DMS153 treated with DMSO at 0.1 percent for 48 hours (cell line): ENCODE data around the gene PPARGC1A.

ENCODE experiments used
- DNase-seq: peaks from one replicate; lab custom pipeline; 2025; ENCODE audit not compliant: unreplicated experiment; lab: John Stamatoyannopoulos, UW

Gene PPARGC1A

DNA sequence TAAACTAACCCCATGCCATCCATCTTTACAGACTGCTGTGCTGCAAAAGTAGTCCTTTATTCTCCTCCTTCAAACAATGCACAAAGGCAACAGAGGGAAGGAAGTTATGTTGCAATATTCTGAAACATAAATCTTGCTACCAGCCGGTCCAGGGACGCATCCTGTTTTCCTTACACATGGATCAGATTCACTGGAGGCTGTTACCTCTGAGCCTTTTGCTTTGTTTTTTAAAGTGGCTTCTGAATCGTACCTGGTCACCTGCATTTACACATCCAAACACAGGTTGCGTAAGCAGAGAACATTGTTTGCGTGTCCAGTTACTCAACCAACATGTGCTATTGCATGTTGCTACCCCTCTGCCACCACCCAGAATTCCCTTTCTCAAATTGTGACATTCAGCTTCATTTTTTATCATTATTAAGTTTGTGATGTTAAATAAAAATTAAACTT lies 8.8 kb downstream of the PPARGC1A start:
- DNase-seq, result peak; percentile 16

DNA sequence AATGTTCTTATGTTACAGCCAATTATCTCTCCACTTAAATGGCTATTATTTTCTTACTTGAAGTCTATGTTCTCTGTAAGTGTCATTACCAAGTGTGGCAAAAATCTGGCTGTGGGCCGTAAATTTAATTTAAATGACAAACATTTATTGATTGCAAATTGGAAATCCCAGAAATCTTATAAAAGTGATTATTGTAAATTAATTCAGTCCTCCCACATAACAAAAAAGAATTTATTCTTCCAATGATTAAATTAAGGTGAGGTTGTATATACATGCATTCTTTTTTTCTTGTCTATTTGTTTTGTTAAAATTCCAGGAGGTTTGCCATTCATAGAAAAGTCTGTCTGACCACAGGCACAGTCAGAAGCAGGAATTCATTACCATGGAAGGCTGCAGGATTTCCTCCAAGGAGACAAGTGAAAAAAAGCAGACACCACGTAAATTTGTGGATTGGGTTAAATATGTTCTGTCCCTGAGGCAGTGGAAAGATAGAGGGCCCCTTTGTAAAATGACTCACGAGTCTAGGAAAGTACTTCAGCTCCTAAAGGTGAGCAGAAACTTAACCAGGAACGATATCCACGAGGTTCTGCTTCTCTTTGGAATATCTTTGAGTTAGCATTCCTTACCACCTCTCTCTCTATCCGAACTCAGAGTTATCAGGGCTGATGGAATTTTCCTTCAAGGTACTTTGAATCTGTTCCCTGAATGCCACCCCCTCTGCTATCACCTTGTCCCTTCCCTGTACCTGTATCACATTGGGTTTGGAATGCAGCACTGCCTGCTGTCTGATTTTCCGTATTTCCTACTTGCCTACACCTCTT lies 10.7 kb downstream of the PPARGC1A start:
- DNase-seq, result no peak

DNA sequence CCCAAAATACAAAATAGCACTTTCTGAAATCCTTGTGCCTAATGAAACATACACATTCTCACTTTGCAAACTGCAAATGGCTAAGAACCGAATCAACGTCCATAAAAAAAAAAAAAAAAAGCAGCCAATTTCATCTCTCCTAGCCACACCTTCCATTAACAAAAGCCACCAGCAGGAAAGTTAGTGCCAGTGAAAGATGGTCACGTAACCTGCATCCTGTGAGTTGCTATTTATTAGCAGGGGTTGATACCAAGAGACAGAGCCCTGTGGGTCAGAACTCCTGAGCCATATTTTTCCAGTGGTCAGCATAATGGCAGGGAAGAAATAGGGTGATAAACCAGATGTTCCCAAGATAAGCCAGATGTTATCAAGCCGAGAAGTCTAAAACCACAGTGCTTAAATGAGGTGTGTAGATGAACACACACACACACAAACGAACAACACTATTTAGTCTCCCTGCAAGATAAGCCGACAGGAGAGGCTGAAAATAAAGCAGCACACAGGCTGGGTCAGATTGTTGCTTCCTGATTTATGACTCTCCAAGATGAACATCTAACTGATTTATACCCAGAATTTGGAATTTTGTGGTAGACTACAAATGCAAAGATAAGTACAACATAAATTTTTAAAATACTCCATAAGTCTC lies 11.5 kb downstream of the PPARGC1A start:
- DNase-seq, result no peak

DNA sequence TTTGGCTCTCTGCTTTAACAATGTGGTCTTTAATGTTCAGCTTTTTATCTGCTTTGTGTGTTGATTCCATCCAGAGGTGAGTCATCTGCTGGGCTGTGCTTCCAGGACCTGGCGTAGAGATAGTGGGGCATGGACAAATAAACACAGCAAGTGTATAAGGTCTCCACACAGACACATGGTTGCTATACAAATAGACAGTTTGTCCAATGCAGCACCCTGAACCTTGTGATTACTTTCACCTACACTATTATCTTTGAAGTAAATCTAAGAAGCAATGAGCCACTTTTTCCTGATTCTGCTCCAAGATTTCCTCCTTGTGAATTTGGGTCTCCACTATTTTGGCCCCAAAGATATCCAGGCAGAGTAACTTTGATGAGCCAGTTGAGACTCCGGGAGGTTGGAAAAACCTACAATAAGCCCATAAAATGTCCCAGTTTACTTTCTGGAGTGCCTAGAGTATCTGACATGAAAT lies 12.1 kb downstream of the PPARGC1A start:
- no peak for DNase-seq

DNA sequence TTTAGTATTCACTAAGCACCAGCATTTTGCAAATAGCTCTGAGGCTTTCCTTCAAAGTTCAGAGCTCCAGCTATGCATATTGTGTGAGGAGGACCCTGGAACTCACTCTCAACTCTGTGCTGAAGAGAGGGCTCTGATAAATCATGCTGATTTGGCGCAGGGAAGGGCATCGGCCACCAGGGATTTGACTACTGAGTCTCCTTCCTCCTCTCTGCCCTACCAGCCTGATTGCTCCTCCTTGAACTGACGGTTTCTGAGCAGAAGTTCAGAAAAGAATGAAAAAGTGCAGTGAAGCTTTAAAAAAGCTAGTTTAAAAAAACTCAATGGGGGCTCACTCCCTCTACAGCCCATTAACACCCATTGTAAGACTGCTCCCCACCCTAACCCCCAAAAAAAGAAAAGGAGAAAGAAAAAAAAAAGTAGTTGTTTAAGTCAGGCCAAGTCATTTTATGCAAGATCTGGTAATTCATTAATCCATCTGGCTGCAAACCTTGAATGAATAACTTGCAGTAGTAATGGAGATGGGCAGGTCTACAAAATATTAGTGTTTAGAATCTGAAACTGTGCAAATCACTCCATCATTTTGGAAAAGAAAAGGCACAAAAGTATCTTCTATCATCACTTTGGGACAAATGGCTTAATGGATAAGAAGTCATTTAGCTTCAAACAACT lies 13.3 kb downstream of the PPARGC1A start:
- DNase-seq, result no peak

DNA sequence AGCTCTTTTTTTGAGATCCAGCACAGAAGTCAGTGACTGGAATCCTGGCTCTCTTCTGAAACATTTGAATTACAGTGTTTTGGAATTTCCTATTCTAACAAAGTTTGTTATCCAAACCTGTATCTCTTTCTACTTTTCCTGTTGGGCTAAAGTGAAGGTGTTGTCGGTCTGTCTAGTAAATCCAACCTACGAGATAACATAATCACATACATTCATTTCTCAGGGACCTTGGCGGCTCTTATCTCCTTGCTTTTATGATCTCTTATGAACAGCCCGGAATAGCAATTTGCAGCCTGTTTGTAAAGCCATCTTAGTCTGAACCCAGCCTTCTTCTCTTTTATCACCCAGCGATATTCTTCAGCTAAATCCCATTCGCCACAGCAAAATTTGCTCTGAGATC lies 14.5 kb downstream of the PPARGC1A start:
- no peak for DNase-seq

GRCh38 chr4:23874536-23874901 lies 15.3 kb downstream of the PPARGC1A start:
- DNase-seq, result no peak

DNA sequence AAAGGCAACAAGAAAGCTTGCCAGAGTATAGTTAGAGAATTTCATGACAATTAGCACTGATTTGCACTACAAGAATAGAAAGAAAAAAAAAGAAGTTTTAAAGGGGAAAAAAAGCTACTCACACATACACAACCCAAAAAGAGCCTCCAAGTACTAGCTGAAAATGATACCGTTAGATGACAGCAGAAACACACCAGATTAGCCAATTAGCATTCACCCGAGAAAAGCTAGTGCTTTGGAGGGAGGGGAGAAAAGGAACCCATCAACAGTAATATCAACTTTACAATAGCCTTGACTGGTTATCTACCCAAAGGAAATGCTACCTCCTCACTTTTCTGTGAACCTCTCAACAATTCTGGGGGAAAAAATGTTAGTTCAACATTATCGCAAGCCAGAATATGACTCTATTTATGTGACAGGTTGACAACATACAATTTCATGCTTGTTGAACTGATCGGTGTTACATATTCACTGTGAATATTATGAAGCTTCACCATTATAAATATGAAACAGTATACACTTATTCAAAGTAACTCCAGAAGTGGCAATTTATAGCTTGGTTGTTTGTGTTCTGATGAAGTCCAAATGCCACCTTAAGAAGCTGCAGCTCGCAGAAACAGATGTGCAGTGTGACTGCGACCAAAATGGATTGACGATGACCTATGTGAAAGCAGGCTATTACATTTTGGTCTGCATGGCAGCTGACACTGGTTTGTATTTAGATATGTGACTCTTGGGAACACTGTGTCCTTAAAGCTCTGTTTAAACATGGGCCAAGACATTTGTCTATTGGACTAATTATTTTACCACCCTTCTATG lies 15.9 kb downstream of the PPARGC1A start:
- no peak for DNase-seq

DNA sequence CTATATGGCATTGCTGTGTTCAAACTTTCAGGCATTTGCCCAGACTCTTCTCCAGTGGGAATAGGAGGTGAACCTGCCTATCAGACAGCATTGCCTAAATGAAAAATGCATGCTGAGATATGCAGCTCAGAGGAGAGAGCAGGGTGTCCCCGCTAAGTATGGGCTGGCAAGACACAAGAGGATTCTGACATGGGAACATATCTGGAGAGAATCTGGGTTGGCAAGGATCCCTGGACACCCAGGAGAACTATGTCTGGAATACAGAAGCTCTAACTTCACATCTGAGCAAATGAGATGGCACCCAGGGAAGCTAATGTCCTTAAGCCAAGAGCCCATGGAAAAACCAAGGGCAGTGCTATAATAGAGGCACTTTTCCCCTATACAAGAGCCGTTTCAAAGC lies 18.4 kb downstream of the PPARGC1A start:
- DNase-seq, result no peak

DNA sequence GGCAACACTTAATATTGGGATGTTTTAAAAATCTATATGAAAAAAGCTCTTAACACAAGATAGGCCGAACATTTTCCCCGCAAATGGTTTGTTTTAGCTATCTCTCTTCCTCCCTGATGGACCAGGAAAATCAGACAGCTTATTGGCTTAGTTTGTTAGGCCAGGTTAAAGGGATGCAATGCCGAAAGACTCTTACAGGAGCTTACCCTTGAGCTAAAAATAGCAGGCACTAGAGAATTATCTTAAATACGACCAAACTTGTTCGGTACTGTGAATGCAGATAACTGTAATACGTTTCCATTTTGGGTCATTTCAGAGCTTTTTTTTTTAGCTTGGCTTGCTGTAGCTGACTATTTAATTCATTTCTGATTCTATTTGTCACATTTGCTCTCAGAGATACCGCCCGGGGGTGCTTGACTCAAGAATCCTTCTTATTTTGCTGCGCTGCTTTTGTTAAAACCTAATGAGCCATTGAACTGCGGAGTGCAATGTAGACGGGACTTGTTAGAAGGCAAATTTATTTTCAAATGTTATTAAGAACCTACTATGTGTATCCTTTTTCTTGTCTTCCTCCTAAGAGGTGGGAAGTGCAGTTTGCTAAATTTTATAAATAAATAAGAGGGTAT lies 23.3 kb downstream of the PPARGC1A start:
- no peak for DNase-seq

GRCh38 chr4:23861897-23862296 lies 27.9 kb downstream of the PPARGC1A start:
- no peak for DNase-seq

DNA sequence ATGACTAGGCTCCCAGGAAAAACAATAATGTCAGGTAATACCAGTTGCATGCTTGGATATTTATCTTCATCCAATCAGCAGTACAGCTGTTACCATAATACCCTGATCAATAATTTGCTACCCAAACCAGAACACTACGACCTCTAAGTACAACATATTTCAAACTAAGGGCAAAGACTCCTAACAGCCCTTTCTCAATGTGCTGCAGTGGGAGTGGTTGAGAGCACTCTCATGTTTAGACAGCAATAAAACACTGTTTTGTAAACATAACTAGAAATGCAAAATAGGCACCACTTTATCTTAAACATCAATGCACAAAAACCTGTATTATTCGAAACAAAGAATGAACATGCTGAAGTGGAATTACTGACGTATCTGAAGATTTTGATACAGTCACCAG lies 28.9 kb downstream of the PPARGC1A start:
- no peak for DNase-seq

DNA sequence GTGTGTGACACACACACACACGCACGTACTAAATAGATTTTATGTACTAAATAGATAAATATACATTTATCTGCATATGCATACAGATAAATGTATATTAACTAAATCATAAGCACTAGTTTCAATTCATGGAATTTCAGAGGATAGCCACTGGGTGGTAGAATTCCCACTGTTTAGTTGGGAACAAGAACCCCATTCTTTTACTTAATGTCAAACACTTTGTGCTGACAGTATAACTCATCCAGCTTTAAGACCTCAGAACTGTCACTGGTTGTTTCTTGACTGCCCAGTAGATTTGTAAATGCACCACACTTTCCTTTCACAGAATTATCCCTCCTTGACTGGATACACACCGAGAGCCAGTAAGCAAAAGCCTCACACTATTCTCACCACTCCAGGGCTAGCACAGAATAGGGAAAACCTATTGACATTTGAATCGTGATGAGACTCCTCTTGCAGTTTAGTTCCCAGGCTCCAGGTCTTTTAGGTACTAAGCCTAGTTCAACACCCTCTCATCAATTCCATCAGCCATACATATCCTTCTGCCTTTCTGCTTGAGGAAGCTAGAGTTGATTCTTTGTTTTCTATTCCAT lies 32.4 kb downstream of the PPARGC1A start:
- DNase-seq, result no peak

- no peak for DNase-seq
Observed at GRCh38 chr4:23856630-23857029, 33.2 kb downstream of the PPARGC1A start.

DNA sequence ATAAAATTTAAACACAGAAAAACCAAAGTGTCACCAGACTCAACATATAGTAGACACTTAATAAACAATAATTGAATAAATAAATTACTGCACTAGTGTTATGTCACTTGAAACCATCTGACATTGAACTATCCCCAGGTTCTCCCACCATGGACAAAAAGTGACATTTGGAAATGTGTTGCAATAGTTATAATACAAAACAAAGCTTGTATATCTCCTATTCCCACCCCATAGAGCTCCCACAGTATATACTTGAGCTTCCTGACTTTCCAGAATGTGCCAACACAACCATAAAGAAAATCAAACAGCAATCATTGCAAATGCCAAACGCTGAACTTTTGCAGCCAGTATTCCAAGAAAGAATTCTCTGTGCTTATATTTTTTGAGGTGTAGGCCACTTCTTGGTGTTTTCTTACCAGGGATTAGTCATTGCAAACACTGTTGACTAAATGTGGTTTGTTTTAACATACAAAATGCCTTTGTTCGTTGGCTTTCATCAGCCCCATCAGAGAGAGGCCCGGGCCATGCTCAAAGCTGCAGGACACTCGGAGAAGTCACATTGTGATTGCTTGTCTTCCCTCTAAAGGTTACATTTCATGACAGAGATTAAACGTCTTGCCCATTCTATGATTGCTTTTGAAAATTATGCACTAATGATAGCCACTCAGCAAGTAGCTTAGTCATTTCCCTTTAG lies 33.8 kb downstream of the PPARGC1A start:
- DNase-seq, result no peak

DNA sequence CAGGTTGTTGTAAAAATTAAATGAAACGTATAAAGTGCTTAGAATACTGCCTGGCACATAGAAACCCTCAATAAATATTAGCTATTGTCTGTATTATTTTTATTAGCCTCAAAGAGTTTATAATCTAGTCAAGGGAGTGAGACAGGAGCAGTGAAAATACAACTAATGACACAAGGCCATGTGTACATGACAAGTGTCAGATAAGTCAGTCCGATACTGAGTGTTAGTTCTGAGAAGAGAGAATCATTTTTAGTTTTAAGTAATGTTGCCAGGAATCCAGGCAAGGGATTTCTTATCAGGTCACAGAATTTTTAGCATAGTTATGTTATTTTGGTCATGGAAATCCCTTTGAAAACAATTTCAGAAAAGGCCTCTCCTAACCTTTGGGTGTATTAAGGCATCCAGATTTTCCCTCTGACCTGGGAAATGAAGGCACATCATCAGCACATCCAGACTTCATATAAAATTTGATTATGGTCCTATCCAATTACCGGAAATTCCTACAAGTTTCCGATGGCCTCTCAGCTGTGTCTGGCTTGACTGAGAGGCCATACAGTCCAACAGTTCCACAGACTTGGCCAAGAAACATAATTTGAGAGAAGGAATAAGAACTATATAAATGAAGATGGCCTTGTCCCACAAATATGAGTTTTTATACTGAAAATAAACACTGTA lies 35.7 kb downstream of the PPARGC1A start:
- no peak for DNase-seq

DNA sequence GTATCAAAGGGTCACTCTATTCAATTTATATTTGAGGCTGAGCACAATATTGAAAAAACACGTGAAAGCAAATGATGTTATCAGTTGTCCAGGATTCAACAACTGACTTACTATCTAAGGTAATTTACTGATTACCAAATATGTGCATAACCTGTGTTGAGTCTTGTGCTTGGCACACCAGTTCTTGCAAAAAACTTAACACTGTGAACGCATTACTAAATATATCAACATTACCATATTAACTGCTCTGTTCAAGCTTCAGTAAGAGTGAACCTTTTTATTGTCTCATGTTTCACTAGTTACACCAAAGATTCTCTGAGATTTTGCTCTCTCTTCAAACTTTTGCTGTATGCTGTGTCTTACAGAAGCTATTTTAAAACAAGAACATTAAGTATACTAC lies 38.4 kb downstream of the PPARGC1A start:
- DNase-seq, result no peak

GRCh38 chr4:23847158-23847557 lies 42.7 kb downstream of the PPARGC1A start:
- DNase-seq, result no peak

GRCh38 chr4:23844961-23845360 lies 44.9 kb downstream of the PPARGC1A start:
- no peak for DNase-seq
